Thyroid gland (tissue), 4 donors: ENCODE results near the gene DTL. TPM values are rescaled to one million over a fixed set of nuclear protein-coding genes. Genes with fewer than 3 reads are reported as not detected.
A peak's percentile ranks its signal among the peaks of the same experiment; 100 is the strongest.
"Not testable (repeated sequence)": the region's sequence is repeated elsewhere in the genome, so short reads cannot be mapped to it uniquely, and the experiment has no call there.

Experiments
- DNase-seq, 2 donors: peaks; one replicate each; pipeline ENCODE4 v3.0.0-alpha.2; 2019
- H3K27ac ChIP-seq, 3 donors: fragments of 200-600 bp; sonication (generic); 1 replicate in 2 of 3; 2 replicates in 1 of 3; pipeline ENCODE4 v1.5.1; 2016 to 2019; ENCODE audit warnings: mild to moderate bottlenecking in 1 of 3, moderate library complexity in 1 of 3
- H3K27me3 ChIP-seq: fragments of 200-600 bp; sonication (generic); one replicate; pipeline ENCODE4 v1.5.1; 2019
- H3K36me3 ChIP-seq, 2 donors: fragments of 200-600 bp; sonication (generic); one replicate each; pipeline ENCODE4 v1.5.1; 2016 to 2019
- H3K4me1 ChIP-seq, 2 donors: fragments of 200-600 bp; sonication (generic); one replicate each; pipeline ENCODE4 v1.5.1; 2017 to 2019
- H3K4me3 ChIP-seq, 3 donors: fragments of 200-600 bp; sonication (generic); replicated peaks in 1 of 3; 1 replicate in 2 of 3; 2 replicates in 1 of 3; pipeline ENCODE4 v1.5.1; 2016; ENCODE audit warnings: mild to moderate bottlenecking in 1 of 3
- H3K9me3 ChIP-seq: fragments of 200-600 bp; sonication (generic); one replicate; pipeline ENCODE4 v1.5.1; 2017
- CTCF ChIP-seq, 6 experiments: fragments of 200-600 bp in 3 of 6; fragments of 450-650 bp in 3 of 6; sonication (generic) in 3 of 6; IDR thresholded peaks; one replicate each; pipeline ENCODE4 v1.5.1; 2016 to 2019; ENCODE audit warnings: antibody characterized with exemption in 6 of 6, mild to moderate bottlenecking in 2 of 6, inconsistent platforms in 1 of 6, moderate library complexity in 1 of 6
- POLR2A ChIP-seq, 2 donors: fragments of 450-650 bp; IDR thresholded peaks; one replicate each; pipeline ENCODE4 v1.6.1; 2017; ENCODE audit warnings: antibody characterized with exemption in 2 of 2, mild to moderate bottlenecking in 2 of 2, moderate library complexity in 1 of 2
- WGBS, 2 donors: methylation state at CpG; one replicate each; pipeline ENCODE4 v1.1.5; 2017; 5-methylcytosine and 5-hydroxymethylcytosine counted together
- intact Hi-C: fragments of 100-400 bp; cut with DNase I; formaldehyde crosslinking; loops from one replicate; pipeline ENCODE4 v1.15.1; 2023
- total RNA-seq, 4 donors: library from RNA; depleted of rRNA; stranded (reverse); fragments of >200 nt; gene quantifications; one replicate each; pipeline ENCODE4 v1.2.3, GENCODE V29; 2016

The DTL gene
- total RNA-seq, 4 donors from 2014 or later = 1.2 to 3.9 (median 2.1) TPM

- TF ChIP-seq CTCF (IDR thresholded peaks at IDR 0.05) (no peak), POLR2A (IDR thresholded peaks at IDR 0.05) (no peak)
- 98% methylated on average over 3 of the region's 3 CpGs for WGBS, 2 donors
- intact Hi-C loops = no loop called here
- H3K9me3 ChIP-seq = no peaks in the 10 kb centered on the region
- no peak overlapping the region for H3K4me3 ChIP-seq
- H3K36me3 ChIP-seq = no peaks in the 10 kb centered on the region
- DNase-seq = no peak
- H3K4me1 ChIP-seq = no peaks in the 10 kb centered on the region
- no peaks in the 10 kb centered on the region for H3K27me3 ChIP-seq
- no peak overlapping the region for H3K27ac ChIP-seq
Measured at GRCh38 chr1:212024469-212025149, 10.9 kb upstream of the DTL start.

- H3K27ac ChIP-seq, H3K4me1 ChIP-seq, H3K4me3 ChIP-seq, H3K27me3 ChIP-seq, H3K9me3 ChIP-seq, H3K36me3 ChIP-seq, intact Hi-C loops: not testable (repeated sequence)
- 55 to 64% methylated on average over 10 of the region's 10 CpGs for WGBS, 2 donors
- DNase-seq = peak; percentile 70 to 76
Measured at GRCh38 chr1:212027727-212028126, 7.8 kb upstream of the DTL start.

GRCh38 chr1:212030936-212031528 is 4.5 kb upstream of the DTL start:
- DNase-seq = no peak
- WGBS, 2 donors = 84 to 91% methylated on average over 1 of the region's 1 CpG
- Histone ChIP-seq H3K4me1 (peaks cover 19% of the 10 kb centered on the region in 2 donors), H3K9me3 (no peaks in the 10 kb centered on the region), H3K27ac (no peak overlapping the region), H3K36me3 (no peaks in the 10 kb centered on the region), H3K4me3 (no peak overlapping the region), H3K27me3 (no peaks in the 10 kb centered on the region)
- no peak for TF ChIP-seq CTCF (IDR thresholded peaks at IDR 0.05)
- TF ChIP-seq POLR2A (IDR thresholded peaks at IDR 0.05) = no peak
- intact Hi-C loops = loop anchor here (10.0 kb wide), 1 partner anchor 346 kb away; no protein-coding TSS in a partner anchor

GRCh38 chr1:212034516-212035122 is 929 bp upstream of the DTL start:
- H3K4me3 ChIP-seq = peak overlapping the region in 2 of 3 donors; percentile 1 to 33
- intact Hi-C loops = loop anchor here (10.0 kb wide), 1 partner anchor 350 kb away; no protein-coding TSS in a partner anchor
- peak overlapping the region in 2 of 3 donors; percentile 80 for H3K27ac ChIP-seq
- TF ChIP-seq POLR2A (IDR thresholded peaks at IDR 0.05) (no peak), CTCF (IDR thresholded peaks at IDR 0.05) (no peak)
- WGBS, 2 donors = 5 to 6% methylated on average over 13 of the region's 13 CpGs
- peak in 1 of 2 donors; percentile 4 for DNase-seq
- H3K36me3 ChIP-seq = no peaks in the 10 kb centered on the region
- H3K4me1 ChIP-seq = peaks cover 20 to 21% of the 10 kb centered on the region in 2 donors
- no peaks in the 10 kb centered on the region for H3K9me3 ChIP-seq
- no peaks in the 10 kb centered on the region for H3K27me3 ChIP-seq

GRCh38 chr1:212035835-212036605 is 472 bp downstream of the DTL start:
- TF ChIP-seq CTCF (IDR thresholded peaks at IDR 0.05) (no peak), POLR2A (IDR thresholded peaks at IDR 0.05) (no peak)
- H3K27me3 ChIP-seq = no peaks in the 10 kb centered on the region
- WGBS, 2 donors = 2% methylated on average over 29 to 32 of the region's 32 CpGs
- H3K9me3 ChIP-seq = no peaks in the 10 kb centered on the region
- intact Hi-C loops = loop anchor here (10.0 kb wide), 1 partner anchor 351 kb away; no protein-coding TSS in a partner anchor
- H3K27ac ChIP-seq = no peak overlapping the region
- H3K36me3 ChIP-seq = no peaks in the 10 kb centered on the region
- DNase-seq = no peak
- H3K4me3 ChIP-seq = peak overlapping the region in 1 of 3 donors; percentile 33
- H3K4me1 ChIP-seq = peaks cover 13 to 20% of the 10 kb centered on the region in 2 donors
